HTR-8/SVneo (cell line): ENCODE measurements around the gene YIF1A.
"Not testable (repeated sequence)": the region's sequence is repeated elsewhere in the genome, so short reads cannot be mapped to it uniquely, and the experiment has no call there.

Experiments used
- DNase-seq: peaks from one replicate; pipeline ENCODE4 v3.0.0; 2011; ENCODE audit warnings: low spot score, mixed read lengths; ENCODE audit not compliant: insufficient read length
- FAIRE-seq: peaks from 2 replicates; lab custom pipeline; 2011; peaks lifted over from hg19 to GRCh38; lab: Jason Lieb, UNC

The YIF1A gene

DNA sequence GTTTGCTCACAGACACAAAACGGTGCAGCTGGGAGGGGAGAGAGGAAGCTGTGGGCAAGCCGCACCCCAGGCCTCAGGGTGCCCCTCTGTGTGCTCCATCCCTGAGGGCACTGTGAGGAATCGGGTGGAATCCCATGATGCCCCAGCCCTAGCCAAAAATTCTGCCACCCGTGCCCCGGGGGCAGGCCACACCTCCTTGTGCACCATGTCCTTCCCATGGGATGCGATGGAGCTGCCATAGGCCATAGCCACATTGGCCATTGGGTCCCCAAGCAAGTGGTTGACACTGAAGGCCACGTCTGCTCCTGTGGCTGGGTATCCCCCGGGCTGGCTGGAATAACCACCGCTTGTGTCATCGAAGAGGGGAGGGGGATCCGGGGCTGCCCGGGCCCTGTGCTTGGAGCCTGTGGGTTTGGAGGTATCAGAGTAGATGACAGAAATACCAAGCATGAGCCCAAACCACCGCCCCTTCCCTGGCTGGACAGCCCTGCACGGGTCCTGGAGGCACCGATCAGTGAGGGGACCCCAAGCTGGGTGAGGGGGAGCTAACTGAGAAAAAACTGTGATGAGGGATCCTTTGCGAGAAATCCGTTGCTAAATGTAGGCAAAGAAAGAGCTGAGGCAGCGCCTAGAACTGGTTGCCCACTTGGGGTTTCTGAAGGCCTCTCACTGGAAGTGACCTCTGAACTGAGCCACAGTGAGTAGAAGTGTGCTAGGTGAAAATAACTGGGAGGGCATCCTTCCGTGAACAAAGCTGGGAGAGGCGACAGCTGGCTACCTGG lies 863 bp downstream of the YIF1A start:
- FAIRE-seq (peak; percentile 92), DNase-seq (no peak)

DNA sequence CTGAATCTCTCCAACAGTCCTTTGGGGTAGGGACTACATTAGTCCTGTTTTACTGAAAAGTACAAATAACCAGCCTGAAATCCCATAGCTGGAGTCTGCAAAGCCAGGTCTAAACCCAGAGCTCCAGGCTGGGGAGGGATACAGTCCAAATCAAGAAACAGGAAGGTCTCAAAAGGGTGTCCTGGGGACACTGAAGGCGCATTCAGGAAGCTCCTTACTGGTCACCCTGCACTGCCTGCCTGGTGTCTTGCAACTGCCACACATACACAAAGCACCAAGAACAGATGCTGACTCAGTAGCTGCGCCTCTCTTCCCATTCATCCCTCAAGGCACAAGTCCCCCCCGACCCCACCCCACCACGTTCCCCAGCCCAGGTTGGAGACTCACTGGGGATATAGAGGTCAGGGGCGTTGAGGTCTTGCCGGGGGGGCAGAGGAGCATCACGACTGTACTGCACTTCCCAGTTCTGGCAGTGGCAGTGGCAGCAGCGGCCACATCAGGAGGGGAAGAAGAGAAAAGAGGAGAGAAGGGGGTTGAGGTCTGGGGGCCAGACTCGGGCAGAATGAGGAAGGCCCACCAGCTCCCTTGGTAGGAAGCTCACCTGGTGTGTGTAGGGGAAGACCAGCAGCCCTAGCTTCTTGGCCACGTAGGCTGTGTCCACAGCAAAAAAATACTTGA lies 1.6 kb downstream of the YIF1A start:
- FAIRE-seq (no peak), DNase-seq (no peak)

DNA sequence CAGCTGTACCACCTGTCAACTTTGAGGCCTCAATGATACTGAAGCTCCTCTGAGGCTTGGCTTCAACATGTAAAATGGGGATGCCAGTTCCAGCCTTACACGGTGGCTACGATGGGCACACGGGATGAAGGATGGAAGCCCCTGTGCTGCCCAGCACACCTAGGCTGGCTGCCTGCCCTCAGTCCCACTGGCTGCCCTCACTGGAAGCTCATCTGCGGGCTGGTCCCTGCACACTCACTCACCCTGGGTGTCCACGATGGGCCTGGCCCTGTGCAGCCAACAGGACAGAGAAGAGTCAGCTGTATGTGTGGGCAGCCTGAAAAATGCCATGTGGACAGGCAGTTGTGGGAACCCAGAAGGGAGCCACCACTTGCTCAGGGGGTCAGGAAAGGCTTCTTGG lies 2.2 kb downstream of the YIF1A start:
- FAIRE-seq (peak; percentile 83), DNase-seq (no peak)

DNA sequence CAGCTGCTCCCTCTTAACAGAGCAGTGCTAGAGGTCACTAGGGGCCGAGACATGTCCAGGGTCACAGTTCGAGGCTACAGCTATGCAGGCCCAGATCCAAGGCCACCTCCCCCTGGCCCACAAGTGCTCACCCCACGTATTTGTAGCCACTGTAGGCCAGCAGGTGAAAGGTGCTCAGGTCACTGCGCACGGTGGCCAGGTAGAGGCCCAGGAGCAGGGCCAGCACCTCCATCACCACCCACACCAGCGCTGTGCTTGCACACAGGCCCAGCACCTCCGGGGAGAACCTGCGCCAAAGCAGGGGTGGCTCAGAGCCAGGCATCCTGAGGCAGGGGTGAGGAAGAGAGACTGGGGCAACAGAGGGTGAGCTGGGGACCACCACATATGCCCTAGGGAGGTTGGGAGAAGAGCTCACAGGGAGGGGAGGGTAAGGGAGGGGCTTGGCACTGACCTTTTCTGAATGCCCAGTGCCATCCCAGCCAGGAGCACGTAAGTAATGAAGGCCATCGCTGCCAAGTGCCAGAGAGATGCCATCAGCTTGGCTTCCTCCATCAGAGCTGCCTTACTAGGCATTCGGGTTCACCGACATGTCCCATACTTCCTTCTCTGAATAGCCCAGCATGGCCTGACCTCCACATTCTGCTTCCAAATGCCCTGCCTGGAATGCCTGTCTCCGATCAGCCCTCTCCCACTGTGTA lies 3.5 kb downstream of the YIF1A start:
- no peak for DNase-seq
- peak; percentile 88 for FAIRE-seq

DNA sequence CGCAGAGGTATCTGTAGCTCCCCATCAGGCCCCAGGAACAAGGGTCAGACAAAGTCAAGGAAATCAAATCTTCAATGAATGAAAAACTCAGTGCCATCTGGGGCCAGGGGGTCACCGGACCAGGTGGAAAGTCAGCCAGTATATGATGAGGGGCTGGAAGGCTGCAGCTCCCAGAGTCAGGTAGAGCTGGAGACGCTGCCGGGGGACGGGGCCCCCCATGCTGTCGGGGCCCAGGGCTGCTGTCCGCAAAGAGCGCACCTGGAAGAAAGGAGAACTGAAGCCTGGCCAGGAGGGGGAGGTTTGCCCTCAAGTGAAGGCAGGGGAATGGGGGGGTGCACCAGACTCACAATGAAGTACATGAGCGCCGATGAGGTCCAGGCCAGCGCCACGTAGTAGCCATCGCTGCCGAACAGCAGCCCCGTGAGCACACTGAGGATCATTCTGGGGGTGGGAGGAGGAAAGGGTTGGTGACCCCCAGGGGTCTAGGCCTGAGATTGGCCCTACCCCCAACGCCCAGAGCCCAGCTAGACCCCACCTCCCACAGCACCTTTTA lies 4.3 kb downstream of the YIF1A start:
- DNase-seq, result no peak
- FAIRE-seq, result peak; percentile 51

DNA sequence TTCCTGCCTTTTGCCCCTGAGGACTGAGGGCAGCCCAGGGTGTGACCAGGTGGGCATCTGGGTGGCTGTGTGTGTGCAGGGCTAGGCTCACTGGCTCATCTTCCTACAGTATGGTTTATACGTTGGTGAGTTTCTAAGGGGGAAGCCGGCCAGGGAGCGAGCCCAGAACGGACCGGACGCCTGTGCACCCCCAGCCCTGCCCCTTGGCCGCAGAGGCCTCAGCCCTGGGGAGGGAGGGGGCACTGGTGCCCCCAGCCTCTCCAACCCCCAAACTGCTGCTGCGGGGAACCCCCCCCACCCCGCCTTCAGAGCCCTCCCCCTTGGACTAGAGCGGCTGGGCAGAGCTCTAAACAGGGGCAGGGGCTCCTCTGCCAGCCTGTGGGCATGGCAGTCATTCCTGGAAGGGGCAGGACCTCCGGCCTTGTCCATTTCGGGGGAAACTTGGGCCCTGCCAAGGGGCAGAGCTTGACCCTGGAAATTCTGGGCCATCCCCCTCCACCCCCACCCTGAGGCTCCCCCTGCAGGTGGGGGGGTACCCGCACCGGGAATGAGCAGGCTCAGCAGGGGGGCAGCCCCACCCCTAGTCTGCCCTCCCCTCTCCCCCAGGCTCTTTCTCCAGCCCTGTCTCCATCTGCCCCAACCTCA lies 5.4 kb downstream of the YIF1A start:
- FAIRE-seq, result no peak
- no peak for DNase-seq

DNA sequence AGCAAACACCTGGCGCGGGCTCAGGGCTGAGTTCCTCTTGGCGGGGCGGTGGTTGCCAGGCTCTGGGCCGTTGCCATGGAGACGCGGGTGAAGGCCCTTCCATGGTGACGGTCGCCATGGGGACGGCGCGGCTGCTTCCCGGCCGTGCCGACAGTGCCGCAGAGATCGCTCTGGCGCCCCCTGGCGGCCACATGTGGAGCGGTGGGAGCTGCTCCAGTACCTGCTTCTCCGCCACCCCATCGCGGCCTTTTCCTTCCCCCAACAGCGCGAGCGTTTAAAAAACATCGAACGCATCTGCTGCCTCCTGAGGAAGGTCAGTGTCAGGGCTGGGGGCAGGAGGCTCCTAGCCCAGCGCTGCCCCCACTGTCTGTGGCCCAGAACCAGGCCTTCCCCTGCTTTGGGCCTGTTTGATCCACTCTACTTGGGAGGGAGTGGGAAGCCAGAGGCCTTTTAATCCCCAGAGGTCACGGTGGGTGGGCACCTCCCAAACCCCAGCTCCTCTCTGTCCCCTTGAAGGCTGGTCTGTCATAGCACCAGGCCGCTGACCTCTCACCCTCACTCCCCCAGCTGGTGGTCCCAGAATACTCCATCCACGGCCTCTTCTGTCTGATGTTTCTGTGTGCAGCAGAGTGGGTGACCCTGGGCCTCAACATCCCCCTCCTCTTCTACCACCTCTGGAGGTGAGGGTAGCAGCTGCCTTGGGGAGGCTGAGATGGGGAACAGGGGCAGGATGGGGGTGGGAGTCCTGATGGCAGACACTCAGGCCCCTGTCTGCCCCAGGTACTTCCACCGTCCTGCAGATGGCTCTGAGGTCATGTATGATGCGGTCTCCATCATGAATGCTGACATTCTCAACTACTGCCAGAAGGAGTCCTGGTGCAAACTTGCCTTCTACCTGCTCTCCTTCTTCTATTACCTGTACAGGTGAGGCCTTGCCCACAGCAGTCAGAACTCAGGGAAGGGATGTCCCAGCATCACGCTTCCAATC lies 6.2 kb downstream of the YIF1A start:
- peak; percentile 97 for DNase-seq
- FAIRE-seq, result peak; percentile 99

DNA sequence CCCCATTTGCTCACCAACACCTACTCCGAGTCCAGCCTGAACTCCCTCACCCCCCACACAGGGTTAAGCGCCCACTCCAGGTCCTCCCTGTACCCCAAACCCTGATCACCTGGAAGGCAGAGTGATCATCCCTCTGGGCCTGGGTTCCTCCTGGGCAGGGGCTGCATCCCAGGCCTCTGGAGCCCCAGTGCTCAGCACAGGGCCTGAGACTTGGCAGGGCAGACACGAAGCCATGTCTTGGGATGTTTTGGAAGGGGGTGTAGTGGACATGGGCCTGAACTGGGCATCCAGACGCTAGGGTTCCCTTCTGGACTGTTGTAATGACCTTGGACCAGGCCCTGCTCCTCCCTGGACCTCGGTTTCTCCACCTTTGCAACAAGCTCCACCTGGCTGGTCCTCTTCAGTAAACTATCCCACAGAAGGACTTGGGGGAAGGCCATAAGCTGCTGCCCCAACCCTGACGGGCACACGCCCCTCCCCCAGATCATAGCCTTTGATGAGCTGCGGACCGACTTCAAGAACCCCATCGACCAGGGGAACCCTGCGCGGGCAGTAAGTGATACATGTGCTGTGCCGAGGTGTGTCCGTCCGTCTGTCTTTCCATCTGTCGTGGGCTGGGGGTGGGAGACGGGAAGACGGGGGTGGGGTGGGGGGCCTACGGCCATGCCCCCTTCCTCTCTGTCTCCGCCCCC lies 7.0 kb downstream of the YIF1A start:
- FAIRE-seq (no peak), DNase-seq (no peak)

DNA sequence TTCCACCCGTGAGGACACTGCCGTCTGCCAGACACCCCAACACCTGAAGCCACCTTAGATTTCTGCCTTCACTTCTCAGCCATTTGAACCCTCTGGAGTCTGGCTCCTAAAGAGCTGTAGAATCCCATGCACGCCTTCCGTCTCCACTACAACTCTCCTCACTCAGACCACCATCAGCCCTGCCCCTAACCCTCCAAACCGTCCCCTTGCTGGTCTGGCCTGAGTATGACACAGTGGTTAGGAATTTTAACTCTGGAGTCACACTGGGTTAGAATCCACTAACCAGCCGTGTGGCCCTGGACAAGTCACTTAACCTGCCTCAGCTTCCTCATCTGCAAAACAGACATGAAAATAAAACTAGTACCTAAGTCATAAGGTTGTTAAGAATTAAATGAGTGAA lies 7.9 kb downstream of the YIF1A start:
- peak; percentile 82 for FAIRE-seq

DNA sequence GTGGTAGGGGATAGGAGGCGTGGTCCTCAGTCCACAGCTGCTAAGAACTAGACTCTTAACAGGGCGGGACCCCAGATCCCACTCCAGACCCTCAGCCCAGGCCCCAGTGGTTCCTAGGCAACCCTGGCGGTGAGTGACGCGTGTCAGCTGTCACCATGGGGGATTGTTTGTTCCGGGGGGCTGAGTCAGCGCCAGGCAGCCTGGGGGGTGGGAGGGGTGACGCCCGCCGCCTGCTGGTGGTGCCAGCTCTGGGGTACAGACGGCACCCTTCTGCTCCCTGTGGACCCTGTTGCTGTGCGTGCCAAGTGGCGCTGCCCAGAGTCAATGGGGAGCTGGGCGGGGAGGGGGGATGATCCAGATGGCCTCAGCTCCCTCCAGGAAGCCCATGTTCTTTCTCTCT lies 8.5 kb downstream of the YIF1A start:
- no peak for DNase-seq

More for the DNA sequence above, 7.9 kb downstream of the YIF1A start:
- DNase-seq, result no peak

DNA sequence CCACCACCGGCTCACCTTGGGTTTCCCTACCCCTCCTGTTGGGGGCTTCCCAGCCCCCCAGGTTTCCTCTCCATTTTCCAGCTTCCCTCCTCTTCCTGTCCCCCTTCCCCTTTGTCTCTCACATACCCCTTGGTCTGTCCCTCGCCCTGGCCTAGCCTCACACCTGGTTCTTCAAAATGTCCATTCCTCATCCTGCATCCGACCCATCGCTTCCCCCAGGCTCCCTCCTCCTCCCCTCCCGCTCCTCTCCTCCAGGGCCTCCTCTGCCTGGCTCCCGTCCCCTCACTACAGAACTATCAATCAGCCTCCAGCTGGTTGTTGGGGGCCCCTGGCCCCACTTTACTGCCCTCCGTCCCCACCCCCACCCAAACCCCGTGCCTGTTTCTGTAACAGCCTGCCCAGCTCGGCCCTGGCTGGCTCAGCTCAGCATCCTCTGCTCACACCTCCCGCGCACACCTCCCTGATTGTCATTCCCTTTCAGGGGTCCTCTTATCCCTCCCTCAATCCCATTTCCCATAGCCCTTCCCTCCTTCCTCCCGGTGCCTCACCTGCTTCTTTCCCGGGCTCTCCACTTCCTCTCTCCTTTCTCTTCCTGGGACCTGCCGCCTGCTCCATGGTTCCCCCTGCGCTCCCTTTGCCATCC lies 9.7 kb downstream of the YIF1A start:
- no peak for DNase-seq
- peak; percentile 81 for FAIRE-seq

More for the DNA sequence above, 8.5 kb downstream of the YIF1A start:
- FAIRE-seq, result peak; percentile 69

DNA sequence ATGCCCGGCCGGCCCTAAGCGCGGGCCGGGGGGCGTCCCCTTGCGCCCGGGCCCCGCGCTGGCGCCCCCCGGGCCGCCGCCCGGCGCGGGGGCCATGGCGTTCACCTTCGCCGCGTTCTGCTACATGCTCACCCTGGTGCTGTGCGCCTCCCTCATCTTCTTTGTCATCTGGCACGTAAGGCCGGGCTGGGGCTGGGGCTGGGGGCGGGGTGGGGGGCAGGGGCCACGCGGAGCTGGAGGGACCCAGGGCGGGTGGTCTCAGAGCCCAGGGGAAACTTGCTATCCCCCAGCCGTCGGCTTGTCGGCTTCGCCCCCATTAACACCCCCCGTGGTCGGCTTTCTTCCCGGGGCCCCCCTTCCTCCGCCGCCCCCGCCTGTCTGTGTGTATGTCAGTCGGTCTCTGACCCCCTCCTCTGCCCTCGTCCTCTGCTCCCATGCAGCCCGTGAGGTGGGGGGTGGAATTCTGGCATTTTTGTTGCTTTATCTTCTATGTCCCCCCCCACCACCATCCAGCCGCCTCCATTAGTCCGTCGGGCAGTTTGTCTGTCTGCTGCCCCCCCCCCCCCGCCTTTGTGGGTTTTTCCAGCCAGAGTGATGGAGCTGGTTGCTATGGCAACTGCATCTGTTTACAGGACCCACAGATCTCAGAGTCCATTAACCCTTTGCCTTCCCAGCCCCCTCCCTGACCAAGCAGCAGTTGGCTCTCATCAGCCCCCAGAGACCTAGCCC lies 10.4 kb downstream of the YIF1A start:
- FAIRE-seq (no peak), DNase-seq (no peak)

DNA sequence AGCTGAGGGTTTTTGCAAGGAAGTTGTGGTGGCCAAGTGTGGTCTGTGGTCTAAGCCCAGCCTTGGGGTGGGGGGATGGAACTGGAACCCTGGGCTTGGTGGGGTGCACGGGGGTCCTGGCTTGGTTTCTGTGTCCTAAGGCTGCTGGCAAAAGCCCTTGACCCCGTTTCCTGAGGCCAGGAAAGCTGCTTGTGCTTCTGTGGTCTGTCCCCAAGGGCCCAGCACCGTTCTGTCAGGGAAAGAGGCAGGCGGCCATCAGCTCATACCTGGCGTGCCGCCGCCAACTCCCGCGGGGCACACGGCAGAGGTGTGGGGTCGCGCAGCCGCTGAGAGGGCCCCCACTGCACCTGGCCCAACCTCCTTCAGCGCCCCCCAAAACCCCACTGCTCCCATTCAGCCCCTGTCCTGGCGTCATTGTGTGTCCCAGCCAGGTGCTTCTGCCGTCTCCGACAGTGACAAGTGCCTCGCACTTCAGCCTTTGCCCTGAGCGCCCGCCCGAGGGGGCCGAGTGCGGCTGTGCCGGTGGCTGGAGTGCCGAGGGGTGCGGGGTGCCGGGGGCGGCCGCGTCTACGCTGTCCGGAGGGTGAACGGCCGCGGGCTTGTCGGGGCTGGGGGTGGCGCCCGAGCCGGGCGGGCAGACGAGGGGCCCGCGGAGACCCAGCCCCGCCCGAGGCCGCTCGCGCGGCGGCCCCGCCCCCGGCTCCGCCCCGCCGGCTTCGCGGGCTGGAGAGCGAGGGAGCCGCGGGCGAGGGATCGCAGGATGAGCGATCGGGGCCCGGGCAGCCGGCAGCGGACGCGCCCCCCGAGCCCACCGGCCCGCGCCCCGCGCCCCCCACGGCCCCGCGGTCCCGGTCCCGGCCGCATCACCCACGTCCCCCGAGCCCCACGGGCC lies 11.2 kb downstream of the YIF1A start, which contains the start of gene CNIH2:
Gene CNIH2 (plus strand): TSS at position 705 of the 892 bp plus-strand sequence. CDS start 282 bp downstream, outside the sequence.
- DNase-seq (peak; percentile 79), FAIRE-seq (peak; percentile 94)

DNA sequence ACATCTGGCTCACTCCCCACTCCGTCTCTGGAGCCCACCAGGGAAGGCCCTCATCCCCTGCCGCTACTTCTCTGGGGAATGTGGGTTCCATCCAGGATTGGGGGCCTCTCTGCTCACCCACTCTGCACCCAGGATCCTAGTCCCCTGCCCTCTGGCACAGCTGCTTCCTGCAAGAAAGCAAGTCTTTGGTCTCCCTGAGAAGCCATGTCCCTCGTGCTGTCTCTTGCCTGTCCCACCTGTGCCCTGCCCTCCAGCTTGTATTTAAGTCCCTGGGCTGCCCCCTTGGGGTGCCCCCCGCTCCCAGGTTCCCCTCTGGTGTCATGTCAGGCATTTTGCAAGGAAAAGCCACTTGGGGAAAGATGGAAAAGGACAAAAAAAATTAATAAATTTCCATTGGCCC lies 11.9 kb downstream of the YIF1A start:
- FAIRE-seq, result peak; percentile 42
- DNase-seq, result not testable (repeated sequence)

DNA sequence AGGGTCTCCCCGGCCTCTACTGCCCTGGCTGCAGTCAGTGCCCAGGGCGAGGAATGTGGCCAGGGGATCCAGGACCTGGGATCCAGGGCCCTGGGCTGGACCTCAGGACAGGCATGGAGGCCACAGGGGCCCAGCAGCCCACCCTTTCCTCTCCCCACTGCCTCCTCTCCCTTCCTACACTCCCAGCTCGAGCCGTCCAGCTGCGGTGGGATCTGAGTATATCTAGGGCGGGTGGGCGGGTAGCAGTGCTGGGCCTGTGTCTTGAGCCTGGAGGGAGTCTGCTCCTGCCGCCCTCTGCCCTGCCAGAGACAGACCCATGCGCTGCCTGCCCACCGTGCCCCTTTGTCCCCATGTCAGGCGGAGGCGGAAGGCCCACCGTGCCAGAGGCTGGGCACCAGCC lies 12.3 kb downstream of the YIF1A start:
- not testable (repeated sequence) for FAIRE-seq, DNase-seq

DNA sequence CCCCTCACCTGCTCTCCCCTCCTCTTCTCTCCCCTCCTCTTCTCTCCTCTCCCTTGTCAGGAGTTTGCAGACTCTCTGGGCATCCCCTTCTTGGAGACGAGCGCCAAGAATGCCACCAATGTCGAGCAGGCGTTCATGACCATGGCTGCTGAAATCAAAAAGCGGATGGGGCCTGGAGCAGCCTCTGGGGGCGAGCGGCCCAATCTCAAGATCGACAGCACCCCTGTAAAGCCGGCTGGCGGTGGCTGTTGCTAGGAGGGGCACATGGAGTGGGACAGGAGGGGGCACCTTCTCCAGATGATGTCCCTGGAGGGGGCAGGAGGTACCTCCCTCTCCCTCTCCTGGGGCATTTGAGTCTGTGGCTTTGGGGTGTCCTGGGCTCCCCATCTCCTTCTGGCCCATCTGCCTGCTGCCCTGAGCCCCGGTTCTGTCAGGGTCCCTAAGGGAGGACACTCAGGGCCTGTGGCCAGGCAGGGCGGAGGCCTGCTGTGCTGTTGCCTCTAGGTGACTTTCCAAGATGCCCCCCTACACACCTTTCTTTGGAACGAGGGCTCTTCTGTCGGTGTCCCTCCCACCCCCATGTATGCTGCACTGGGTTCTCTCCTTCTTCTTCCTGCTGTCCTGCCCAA lies 12.8 kb downstream of the YIF1A start:
- FAIRE-seq (no peak), DNase-seq (no peak)
